ENCODE results near the gene NHERF1.

NHERF1 gene

GRCh38 chr17:74750327-74751069, 2.1 kb downstream of the NHERF1 start:
- no peak for DNase-seq

- no peak for DNase-seq
These were observed 4.0 kb downstream of the NHERF1 start for GRCh38 chr17:74752415-74752814.

DNA sequence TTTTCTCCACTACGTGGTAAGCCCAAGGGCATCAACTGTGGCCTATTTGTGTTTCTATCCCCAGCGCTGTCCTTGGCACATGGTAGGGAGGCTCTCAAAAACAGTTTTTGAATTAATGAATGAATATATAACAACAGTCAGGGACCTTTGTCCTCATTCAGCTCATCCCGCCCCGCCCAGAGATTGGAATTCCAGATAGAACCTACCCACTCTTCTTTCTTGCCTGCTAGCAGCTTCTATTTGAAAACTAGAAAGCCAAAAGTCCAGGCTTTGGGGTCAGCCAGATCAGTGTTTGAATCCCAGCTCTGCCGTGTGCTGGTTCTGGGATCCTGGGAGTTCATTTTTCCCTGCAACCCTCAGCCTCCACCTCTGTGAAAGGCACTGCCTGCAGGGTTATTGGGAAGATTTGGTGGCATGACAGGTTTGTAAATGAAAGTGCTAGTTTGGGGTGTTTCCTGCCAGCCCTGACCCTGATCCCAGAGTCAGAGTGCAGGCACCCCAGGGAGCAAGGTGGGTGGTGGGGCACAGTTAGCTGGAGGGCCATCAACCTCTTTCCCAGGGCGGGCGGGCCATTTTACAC, 4.5 kb downstream of the NHERF1 start:
- DNase-seq: no peak

DNA sequence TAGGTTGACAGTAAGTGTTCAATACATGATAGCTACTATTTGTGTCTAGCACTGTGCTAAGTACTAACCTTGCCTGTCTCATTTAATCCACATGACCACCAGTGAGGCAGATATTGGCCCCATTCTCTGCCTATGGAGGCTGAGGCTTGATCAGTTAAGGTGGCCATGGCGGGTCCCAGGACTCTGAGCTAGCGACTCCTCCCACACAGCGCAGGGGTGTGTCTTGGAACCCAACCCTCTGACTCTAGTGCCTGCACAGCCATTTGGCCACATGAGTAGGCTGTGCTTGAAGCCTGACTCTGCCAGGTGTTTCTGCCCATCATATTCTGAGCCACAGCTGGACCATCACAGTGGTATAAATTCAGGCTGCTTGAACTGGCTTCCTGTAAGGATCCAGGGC, 6.4 kb downstream of the NHERF1 start:
- no peak for DNase-seq

DNA sequence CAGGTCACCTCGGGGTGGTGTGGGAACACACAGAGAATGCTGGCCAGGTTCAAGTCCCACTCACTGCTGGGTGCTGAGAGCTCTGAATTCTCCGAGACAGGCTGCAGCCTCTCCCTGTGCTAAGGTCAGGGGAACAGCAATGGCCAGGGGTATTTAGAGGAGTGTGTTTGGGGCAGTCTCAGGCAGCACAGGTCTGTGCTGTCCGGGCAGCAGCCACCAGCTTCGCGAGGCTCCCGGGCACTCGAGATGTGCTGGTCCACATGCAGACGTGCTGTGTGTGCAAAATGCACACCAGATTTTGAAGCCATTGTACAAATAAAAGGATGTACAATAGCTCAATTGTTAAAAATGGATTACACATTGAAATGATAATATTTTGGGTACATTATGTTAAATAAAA, 7.1 kb downstream of the NHERF1 start:
- no peak for DNase-seq

DNA sequence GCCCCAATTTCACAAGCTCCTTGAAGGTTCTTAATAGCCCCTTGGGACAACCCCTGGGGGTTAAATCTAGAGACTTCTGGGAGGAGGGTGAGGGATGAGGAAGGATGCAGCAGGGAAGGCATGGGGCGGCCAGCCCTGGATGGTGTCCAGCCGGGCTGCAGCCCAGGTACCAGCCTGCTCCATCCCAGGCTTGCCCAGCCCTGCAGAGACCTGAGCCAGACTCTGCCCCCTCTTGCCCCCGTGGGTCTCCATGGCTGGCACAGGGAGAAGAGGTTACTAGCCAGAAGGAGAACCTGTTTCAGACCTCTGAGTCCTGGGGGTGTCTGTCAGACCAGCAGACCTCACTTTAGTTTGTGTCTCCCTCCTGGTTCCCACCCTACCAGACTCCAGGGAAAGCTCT, 8.5 kb downstream of the NHERF1 start:
- no peak for DNase-seq

- no peak for DNase-seq
These were observed 9.1 kb downstream of the NHERF1 start for GRCh38 chr17:74757502-74757901.

GRCh38 chr17:74757931-74758847, 9.8 kb downstream of the NHERF1 start:
- no peak for DNase-seq

- DNase-seq: no peak
These were observed 10.4 kb downstream of the NHERF1 start for GRCh38 chr17:74758848-74759168.

DNA sequence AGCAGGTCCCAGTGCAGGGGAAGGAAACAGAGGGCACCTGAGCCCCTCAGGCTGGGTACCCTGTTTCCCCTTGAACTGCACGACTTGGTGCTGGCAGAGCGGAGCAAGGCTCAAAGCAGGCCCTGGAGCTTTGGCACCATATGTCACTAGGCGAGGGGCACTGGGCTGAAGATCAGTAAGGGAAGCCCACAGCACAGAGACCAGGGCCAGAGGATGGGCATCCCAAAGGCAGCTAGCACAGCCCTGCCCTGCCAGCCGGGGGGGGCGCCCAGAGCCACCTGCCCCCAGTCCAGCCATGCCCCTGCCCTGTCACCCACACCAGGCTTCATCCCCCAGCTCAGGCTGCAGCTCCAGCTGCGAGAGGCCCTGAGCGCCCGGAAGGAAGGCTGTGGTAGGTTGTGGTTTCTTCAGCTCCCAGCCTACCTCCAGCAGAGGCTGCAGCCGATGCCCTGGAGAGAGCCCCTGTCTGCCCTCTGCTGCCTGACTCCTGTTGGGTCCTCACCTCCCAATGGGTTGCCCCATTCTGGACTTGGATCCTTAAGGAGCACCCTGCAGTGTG, 10.9 kb downstream of the NHERF1 start:
- no peak for DNase-seq

GRCh38 chr17:74759941-74760340, 11.5 kb downstream of the NHERF1 start:
- DNase-seq: no peak

GRCh38 chr17:74760404-74761105, 12.1 kb downstream of the NHERF1 start:
- DNase-seq: no peak

DNA sequence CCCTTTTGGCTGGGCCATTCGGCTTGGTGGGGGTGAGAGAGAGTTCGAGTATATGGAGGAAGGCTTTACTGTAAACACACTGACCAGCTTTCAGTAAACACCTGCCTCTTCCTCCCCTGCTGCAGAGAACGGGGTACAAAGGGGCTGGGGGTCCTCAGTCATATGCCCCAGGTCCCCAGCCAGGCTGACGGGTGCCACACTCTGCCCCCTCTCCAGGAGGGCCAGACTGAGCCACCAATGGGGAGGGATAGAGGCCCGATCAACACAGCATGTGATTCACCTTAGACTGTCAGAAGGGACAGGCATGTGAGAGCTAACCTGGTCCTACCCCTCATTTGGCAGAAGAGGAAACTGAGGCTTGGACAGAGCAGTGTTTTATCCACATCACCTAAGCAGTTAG, 13.0 kb downstream of the NHERF1 start:
- DNase-seq: no peak

DNA sequence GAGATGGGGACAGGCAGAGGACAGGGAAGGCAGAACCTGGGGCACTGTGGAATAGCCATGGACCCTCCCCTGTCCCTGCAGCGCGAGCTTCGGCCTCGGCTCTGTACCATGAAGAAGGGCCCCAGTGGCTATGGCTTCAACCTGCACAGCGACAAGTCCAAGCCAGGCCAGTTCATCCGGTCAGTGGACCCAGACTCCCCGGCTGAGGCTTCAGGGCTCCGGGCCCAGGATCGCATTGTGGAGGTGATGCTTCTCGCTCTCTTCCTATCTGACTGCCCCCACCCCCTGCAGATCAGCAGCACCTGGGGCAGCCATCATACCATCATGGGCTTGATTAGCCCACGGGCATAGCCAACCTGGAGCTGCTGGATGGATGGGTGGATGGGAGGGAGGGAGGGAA, 13.5 kb downstream of the NHERF1 start:
- no peak for DNase-seq

- DNase-seq: peak; percentile 65
These were observed 15.3 kb downstream of the NHERF1 start for GRCh38 chr17:74763565-74764387.

GRCh38 chr17:74764751-74765286, 16.4 kb downstream of the NHERF1 start:
- no peak for DNase-seq

DNA sequence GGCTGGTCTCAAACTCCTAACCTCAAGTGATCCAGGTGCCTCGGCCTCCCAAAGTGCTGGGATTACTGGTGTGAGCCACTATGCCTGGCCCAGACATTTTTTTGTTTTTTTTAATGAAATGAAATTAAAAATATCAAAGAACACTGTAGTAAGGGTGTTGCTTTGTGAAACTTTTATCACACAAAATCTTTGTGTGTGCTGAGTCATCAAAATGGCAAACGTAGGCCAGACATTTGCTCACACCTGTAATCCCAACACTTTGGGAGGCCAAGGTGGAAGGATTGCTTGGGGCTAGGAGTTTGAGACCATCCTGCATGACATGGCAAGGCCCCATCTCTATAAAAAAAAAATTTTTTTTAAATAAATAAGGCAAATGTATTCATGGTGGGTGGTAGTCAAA, 18.0 kb downstream of the NHERF1 start:
- no peak for DNase-seq

DNA sequence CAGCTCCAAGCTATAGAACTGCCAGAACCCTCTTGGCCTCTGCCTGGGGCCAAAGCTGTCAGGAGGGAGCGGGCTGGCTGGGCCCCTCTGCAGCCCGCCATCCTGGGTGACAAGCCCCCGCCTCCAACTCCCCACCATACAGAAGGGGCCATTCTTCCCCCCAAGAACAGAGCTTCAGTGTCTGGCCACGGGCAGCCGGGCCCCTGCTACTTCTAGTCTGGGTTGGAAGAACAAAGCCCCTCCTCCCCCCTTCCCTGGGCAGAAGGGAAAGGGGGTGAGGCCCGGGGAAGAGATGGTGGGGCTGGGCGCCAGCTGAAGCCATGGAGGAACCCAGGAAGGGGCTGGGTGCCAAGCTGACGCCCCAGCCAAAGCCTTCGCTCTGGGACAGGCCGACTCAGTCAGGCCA, 18.7 kb downstream of the NHERF1 start:
- no peak for DNase-seq

- DNase-seq: no peak
These were observed 19.8 kb downstream of the NHERF1 start for GRCh38 chr17:74768069-74768762.

DNA sequence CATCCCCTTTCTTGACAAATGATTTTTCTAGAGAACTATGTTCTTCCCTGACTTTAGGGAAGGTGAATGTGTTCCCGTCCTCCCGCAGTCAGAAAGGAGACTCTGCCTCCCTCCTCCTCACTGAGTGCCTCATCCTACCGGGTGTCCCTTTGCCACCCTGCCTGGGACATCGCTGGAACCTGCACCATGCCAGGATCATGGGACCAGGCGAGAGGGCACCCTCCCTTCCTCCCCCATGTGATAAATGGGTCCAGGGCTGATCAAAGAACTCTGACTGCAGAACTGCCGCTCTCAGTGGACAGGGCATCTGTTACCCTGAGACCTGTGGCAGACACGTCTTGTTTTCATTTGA, 20.3 kb downstream of the NHERF1 start:
- no peak for DNase-seq

DNA sequence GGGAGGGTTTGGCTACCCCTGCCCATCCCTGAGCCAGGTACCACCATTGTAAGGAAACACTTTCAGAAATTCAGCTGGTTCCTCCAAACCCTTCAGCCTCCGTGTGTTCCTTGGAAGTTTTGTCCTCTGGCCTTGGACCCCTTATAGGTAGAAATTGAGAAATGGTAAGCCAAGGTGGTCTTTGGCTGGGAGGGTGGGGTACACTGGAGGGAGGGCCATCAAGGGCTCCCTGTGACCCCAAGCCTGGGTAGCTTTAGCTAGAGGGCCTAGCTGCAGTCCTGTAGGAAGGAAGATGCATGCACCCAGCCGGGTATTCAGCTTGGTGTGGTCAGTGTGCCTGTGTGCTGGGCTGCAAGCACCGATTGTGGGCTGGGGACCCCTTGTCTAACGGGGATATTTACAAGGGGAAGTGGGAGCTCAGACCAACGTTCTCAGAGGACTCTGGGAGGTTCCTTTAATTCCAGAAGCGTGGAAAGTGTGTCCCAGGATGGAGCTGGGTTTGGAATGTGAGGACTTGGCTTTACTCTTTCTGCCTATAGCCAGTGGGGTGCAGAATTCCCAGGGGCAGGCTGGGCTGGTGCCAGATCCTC, 20.9 kb downstream of the NHERF1 start:
- no peak for DNase-seq
